Urinary bladder (tissue), 4 donors: ENCODE data around the gene PCDH15. TPM values are rescaled to one million over a fixed set of nuclear protein-coding genes. Genes with fewer than 3 reads are reported as not detected.

ENCODE experiments used
- DNase-seq: peaks from one replicate; pipeline ENCODE4 v3.0.0-alpha.2; 2015; ENCODE audit errors: extremely low spot score
- H3K27ac ChIP-seq: one replicate; pipeline ENCODE4 v1.5.1; 2013; ENCODE audit warnings: low read depth, mild to moderate bottlenecking, moderate library complexity
- H3K36me3 ChIP-seq: one replicate; pipeline ENCODE4 v1.6.1; 2013; ENCODE audit warnings: mild to moderate bottlenecking, moderate library complexity; ENCODE audit not compliant: insufficient read depth
- H3K4me1 ChIP-seq: one replicate; pipeline ENCODE4 v1.6.1; 2013; ENCODE audit warnings: mild to moderate bottlenecking, moderate library complexity; ENCODE audit not compliant: insufficient read depth
- H3K4me3 ChIP-seq: one replicate; pipeline ENCODE4 v1.5.1; 2013; ENCODE audit warnings: low read depth, low read length
- WGBS: extraction: QIAGEN DNeasy Blood & Tissue Kit; methylation state at CpG from one replicate; pipeline ENCODE4 v1.1.7; 2013; 5-methylcytosine and 5-hydroxymethylcytosine counted together
- polyA plus RNA-seq: library from polyadenylated mRNA; stranded (reverse); fragments of 200-250 nt; gene quantifications from one replicate; pipeline ENCODE4 v1.2.3, GENCODE V29; 2013
- total RNA-seq: library from RNA; depleted of rRNA; stranded (reverse); fragments of >200 nt; gene quantifications from one replicate; pipeline ENCODE4 v1.2.3, GENCODE V29; 2014
- donor health status: healthy with polysubstance abuse.
- donor health status: healthy.

The PCDH15 gene
- total RNA-seq (1.9 TPM), polyA plus RNA-seq (0.03 TPM)

- Histone ChIP-seq H3K27ac (no peak within 1 kb of the TSS), H3K4me1 (no peaks in the 10 kb centered on the region), H3K36me3 (no peaks in the 10 kb centered on the region), H3K4me3 (no peak within 1 kb of the TSS)
- DNase-seq: peak; percentile 18
- 11% methylated on average over 10 of the region's 10 CpGs for WGBS
These were observed at the start of gene PCDH15 for GRCh38 chr10:54800741-54801421. TSS of gene PCDH15 (minus strand) at chr10:54801231. CDS start at chr10:54664262, 136,969 bp downstream.

GRCh38 chr10:54843932-54844331 is 42.9 kb upstream of the PCDH15 start:
- H3K27ac ChIP-seq: no peak overlapping the region
- H3K36me3 ChIP-seq: no peaks in the 10 kb centered on the region
- no peaks in the 10 kb centered on the region for H3K4me1 ChIP-seq
- DNase-seq: no peak
- no peak overlapping the region for H3K4me3 ChIP-seq

- H3K4me3 ChIP-seq: no peak overlapping the region
- 37% methylated on average over 5 of the region's 5 CpGs for WGBS
- no peaks in the 10 kb centered on the region for H3K4me1 ChIP-seq
- H3K36me3 ChIP-seq: no peaks in the 10 kb centered on the region
- no peak overlapping the region for H3K27ac ChIP-seq
- no peak for DNase-seq
These were observed 42.1 kb upstream of the PCDH15 start for GRCh38 chr10:54843085-54843646.

- Histone ChIP-seq H3K36me3 (no peaks in the 10 kb centered on the region), H3K4me3 (no peak overlapping the region), H3K27ac (no peak overlapping the region), H3K4me1 (no peaks in the 10 kb centered on the region)
- 91% methylated on average over 5 of the region's 5 CpGs for WGBS
- no peak for DNase-seq
These were observed 36.4 kb upstream of the PCDH15 start for GRCh38 chr10:54837479-54837878.

- H3K36me3 ChIP-seq: no peaks in the 10 kb centered on the region
- 45% methylated on average over 2 of the region's 2 CpGs for WGBS
- DNase-seq: no peak
- H3K4me1 ChIP-seq: no peaks in the 10 kb centered on the region
- H3K4me3 ChIP-seq: no peak overlapping the region
- H3K27ac ChIP-seq: no peak overlapping the region
These were observed 32.0 kb upstream of the PCDH15 start for GRCh38 chr10:54833029-54833428.

GRCh38 chr10:54826994-54827560 is 26.0 kb upstream of the PCDH15 start:
- Histone ChIP-seq H3K27ac (no peak overlapping the region), H3K36me3 (no peaks in the 10 kb centered on the region), H3K4me1 (no peaks in the 10 kb centered on the region), H3K4me3 (no peak overlapping the region)
- 30% methylated on average over 1 of the region's 1 CpG for WGBS
- DNase-seq: no peak

- 89% methylated on average over 2 of the region's 2 CpGs for WGBS
These were observed 14.6 kb upstream of the PCDH15 start for GRCh38 chr10:54815583-54815982.

GRCh38 chr10:54808186-54808935 is 7.3 kb upstream of the PCDH15 start:
- Histone ChIP-seq H3K4me3 (no peak overlapping the region), H3K4me1 (no peaks in the 10 kb centered on the region), H3K27ac (no peak overlapping the region), H3K36me3 (no peaks in the 10 kb centered on the region)
- DNase-seq: no peak
- 88% methylated on average over 1 of the region's 1 CpG for whole genome bisulfite sequencing

More at GRCh38 chr10:54815583-54815982, 14.6 kb upstream of the PCDH15 start:
- Histone ChIP-seq H3K4me3 (no peak overlapping the region), H3K36me3 (no peaks in the 10 kb centered on the region), H3K4me1 (no peaks in the 10 kb centered on the region), H3K27ac (no peak overlapping the region)
- DNase-seq: no peak

GRCh38 chr10:54799506-54799905 is 1.5 kb downstream of the PCDH15 start:
- Histone ChIP-seq H3K36me3 (no peaks in the 10 kb centered on the region), H3K4me1 (no peaks in the 10 kb centered on the region), H3K27ac (no peak overlapping the region), H3K4me3 (no peak overlapping the region)
- no peak for DNase-seq
- WGBS: 86% methylated on average over 1 of the region's 1 CpG

- no peak for DNase-seq
- no peak overlapping the region for H3K4me3 ChIP-seq
- no peak overlapping the region for H3K27ac ChIP-seq
- H3K4me1 ChIP-seq: no peaks in the 10 kb centered on the region
- no peaks in the 10 kb centered on the region for H3K36me3 ChIP-seq
- 70% methylated on average over 9 of the region's 9 CpGs for WGBS
These were observed 3.3 kb downstream of the PCDH15 start for GRCh38 chr10:54797636-54798321.

GRCh38 chr10:54796881-54797280 is 4.2 kb downstream of the PCDH15 start:
- Histone ChIP-seq H3K4me1 (no peaks in the 10 kb centered on the region), H3K36me3 (no peaks in the 10 kb centered on the region), H3K27ac (no peak overlapping the region), H3K4me3 (no peak overlapping the region)
- no peak for DNase-seq
- 76% methylated on average over 3 of the region's 3 CpGs for WGBS

- WGBS: 88% methylated on average over 4 of the region's 4 CpGs
- H3K36me3 ChIP-seq: no peaks in the 10 kb centered on the region
- DNase-seq: no peak
- no peak overlapping the region for H3K4me3 ChIP-seq
- H3K4me1 ChIP-seq: no peaks in the 10 kb centered on the region
- no peak overlapping the region for H3K27ac ChIP-seq
These were observed 24.4 kb downstream of the PCDH15 start for GRCh38 chr10:54776622-54777021.

GRCh38 chr10:54772468-54773122 is 28.4 kb downstream of the PCDH15 start:
- Histone ChIP-seq H3K27ac (no peak overlapping the region), H3K4me3 (no peak overlapping the region), H3K36me3 (no peaks in the 10 kb centered on the region), H3K4me1 (no peaks in the 10 kb centered on the region)
- DNase-seq: no peak
- WGBS: 64% methylated on average over 6 of the region's 6 CpGs
